ENCODE data around the gene CRP.
"Not testable (repeated sequence)": the region's sequence is repeated elsewhere in the genome, so short reads cannot be mapped to it uniquely, and the experiment has no call there.

Gene CRP

DNA sequence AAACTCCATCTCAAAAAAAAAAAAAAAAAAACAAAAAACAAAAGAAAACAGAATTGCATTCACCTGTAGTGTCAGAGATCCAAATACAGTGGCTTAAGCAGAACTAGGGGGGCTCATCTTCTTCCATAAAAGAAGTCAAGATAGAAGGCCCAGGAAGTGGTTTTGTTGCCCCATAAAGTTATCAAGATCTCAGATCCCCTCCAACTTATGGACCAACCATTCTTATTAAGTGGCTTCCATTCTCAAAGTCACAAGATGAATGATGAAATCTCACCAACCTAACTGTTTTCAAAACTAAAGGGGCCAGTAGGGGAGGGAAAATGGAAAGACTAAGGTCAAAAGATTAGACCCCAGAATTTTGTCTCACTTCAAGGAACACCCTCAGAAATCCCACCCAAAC lies 36.2 kb upstream of the CRP start:
- no peak overlapping the region for H3K4me3 ChIP-seq (ENCODE audit: low read length)
- no peak for TF ChIP-seq CTCF (IDR thresholded peaks at IDR 0.05; ENCODE audit: insufficient read depth, low read depth, low read length, missing control alignments)
- no peak for DNase-seq (ENCODE audit: low read depth)

GRCh38 chr1:159749630-159750029 lies 35.2 kb upstream of the CRP start:
- no peak for TF ChIP-seq CTCF (IDR thresholded peaks at IDR 0.05; ENCODE audit: insufficient read depth, low read depth, low read length, missing control alignments)
- no peak for DNase-seq (ENCODE audit: low read depth)
- H3K4me3 ChIP-seq (ENCODE audit: low read length): no peak overlapping the region

DNA sequence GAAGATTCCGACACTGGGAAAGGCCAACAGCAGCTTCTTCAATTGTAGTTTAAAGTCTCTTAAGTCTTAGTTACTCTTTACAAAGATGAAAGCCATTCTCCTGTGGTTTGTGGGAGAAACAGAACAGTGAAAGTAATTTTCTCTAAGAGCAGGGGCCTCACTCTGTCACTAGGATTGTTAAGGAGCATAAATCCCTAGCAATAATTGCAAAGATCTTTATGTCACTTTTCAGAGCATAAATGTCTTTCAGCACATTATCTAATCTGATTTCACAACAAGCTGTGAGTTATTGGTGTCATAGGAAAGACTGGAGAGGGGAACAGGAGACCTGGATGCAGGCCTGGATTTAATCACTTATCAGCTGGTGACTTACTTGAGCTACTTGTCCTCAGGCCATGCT lies 34.0 kb upstream of the CRP start:
- no peak for TF ChIP-seq CTCF (IDR thresholded peaks at IDR 0.05; ENCODE audit: insufficient read depth, low read depth, low read length, missing control alignments)
- no peak for DNase-seq (ENCODE audit: low read depth)
- no peak overlapping the region for H3K4me3 ChIP-seq (ENCODE audit: low read length)

DNA sequence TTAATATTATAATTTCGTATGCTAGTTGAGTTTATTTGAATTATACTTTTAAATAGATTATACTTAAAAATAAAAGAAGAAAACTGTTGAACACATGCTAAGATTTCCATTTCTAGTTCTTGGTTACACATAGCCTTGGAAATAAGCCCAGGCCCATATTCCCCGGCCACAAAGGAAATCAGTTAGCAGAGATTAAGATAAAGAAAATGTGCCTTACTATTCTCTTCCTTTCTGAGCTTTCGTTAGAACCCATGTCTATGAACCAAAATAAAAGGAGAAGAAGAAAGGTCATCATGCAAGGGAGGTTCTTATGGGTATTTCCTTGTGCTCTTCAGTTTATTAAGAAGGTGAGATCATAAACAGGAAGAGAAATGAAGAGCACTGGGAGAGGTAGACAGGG lies 32.3 kb upstream of the CRP start:
- TF ChIP-seq CTCF (IDR thresholded peaks at IDR 0.05; ENCODE audit: insufficient read depth, low read depth, low read length, missing control alignments): no peak
- H3K4me3 ChIP-seq (ENCODE audit: low read length): no peak overlapping the region
- no peak for DNase-seq (ENCODE audit: low read depth)

DNA sequence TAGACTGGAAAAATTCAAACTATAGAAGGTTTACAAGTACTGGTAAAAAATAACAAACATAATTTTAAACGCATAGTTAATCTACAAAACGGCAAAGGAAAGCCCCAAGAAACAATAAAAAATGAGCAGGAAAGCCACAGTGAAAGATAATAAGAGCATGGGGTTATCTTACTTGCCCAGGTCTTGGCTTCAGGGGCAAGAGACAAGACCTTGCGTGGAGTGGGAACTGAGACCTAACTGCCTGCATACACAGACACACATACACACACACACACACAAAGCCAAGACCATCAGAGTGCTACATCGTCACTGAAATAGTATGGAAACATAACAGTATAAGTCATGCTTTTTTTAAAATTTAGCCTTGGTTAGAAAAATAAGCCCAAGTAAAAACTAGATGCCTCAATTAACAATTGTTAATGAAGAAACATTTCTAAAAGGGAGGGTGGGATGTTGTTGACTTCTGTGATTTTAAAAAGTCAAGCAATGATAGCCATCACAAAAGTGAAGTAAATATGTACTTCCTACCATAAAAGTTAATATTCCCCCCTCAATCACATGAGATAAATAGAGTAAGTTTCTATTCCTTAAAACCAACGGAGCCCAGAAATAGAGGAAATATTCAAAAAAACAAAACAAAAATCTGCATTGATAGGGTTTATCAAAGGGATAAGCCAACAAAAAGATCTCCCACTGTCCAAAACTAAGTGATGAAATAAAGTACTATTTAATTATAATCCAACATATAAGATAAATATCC lies 29.4 kb upstream of the CRP start:
- no peak for DNase-seq (ENCODE audit: low read depth)
- TF ChIP-seq CTCF (IDR thresholded peaks at IDR 0.05; ENCODE audit: insufficient read depth, low read depth, low read length, missing control alignments): no peak
- no peak overlapping the region for H3K4me3 ChIP-seq (ENCODE audit: low read length)

DNA sequence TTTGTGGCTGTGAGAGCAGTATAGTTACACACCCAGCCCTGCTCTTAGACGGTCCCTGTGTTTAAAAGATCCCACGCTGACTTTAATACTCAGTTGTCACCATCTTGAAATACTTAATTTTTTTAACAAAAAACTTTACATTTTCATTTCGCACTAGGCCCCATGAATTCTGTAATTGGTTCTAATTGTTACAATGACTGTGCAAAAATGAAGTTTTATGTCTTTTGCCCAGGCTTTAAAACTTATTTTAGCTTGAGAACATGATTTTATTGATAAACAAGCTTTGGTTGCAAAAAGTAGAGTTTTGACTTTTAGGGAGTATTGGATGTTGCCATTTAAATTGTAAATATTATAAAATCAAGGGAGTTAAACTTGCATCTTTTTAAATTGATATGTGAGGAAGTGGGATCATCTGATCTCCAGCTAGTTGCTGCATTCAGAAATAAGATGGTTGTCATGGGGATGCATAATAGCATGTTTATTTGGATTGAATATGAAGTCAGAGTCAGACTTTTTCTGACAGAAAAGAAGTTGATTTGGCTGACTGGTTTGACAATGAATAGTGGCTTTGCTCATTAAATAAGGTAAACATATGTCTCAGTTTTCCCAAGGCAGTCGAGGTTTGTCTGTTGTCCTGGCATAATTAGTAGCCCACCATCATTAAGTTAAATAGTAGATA lies 23.0 kb upstream of the CRP start:
- TF ChIP-seq CTCF (IDR thresholded peaks at IDR 0.05; ENCODE audit: insufficient read depth, low read depth, low read length, missing control alignments): no peak
- DNase-seq (ENCODE audit: low read depth): no peak
- H3K4me3 ChIP-seq (ENCODE audit: low read length): no peak overlapping the region

DNA sequence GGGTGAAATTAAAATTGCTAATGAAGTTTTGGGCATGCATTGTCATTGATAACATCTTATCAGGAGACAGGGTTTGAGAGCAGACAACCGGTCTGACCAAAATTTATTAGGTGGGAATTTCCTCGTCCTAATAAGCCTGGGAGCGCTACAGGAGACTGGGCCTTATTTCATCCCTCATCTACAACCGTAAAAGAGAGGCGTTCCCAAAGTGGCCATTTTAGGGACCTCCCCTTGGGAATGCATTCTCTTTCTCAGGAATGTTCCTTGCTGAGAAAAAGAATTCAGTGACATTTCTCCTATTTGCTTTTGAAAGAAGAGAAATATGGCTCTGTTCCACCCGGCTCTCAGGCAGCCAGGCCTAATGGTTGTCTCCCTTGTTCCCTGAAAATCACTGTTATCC lies 8.8 kb upstream of the CRP start:
- DNase-seq (ENCODE audit: low read depth); H3K4me3 ChIP-seq (ENCODE audit: low read length): not testable (repeated sequence)

Data from epithelial cell of esophagus (primary cell).